Spleen (tissue), 11 donors: ENCODE data around the gene MYB. TPM values are rescaled to one million over a fixed set of nuclear protein-coding genes. Genes with fewer than 3 reads are reported as not detected.

Experiments
- DNase-seq: peaks from one replicate; pipeline ENCODE4 v3.0.0-alpha.2; 2020
- H3K27ac ChIP-seq, 8 donors: fragments of 200-600 bp; sonication (generic) in 7 of 8; 1 replicate in 4 of 8; 2 replicates in 4 of 8; pipeline versions ENCODE4 v1.5.0 to v1.8.0; 2016 to 2021; ENCODE audit warnings: inconsistent platforms in 4 of 8, mild to moderate bottlenecking in 4 of 8, moderate library complexity in 1 of 8
- H3K27me3 ChIP-seq, 7 donors: fragments of 200-600 bp; sonication (generic) in 6 of 7; replicated peaks in 1 of 7; 1 replicate in 4 of 7; 2 replicates in 3 of 7; pipeline versions ENCODE4 v1.5.0 to v1.8.0; 2016 to 2021; ENCODE audit warnings: inconsistent platforms in 3 of 7, mild to moderate bottlenecking in 1 of 7
- H3K36me3 ChIP-seq, 6 donors: fragments of 200-600 bp; sonication (generic) in 5 of 6; 1 replicate in 4 of 6; 2 replicates in 2 of 6; pipeline versions ENCODE4 v1.5.0 to v1.8.0; 2016 to 2021; ENCODE audit warnings: inconsistent platforms in 2 of 6
- H3K4me1 ChIP-seq, 6 donors: fragments of 200-600 bp; sonication (generic) in 5 of 6; 1 replicate in 3 of 6; 2 replicates in 3 of 6; pipeline versions ENCODE4 v1.5.0 to v1.8.0; 2016 to 2021; ENCODE audit warnings: inconsistent platforms in 3 of 6
- H3K4me3 ChIP-seq, 8 donors: fragments of 200-600 bp; sonication (generic) in 7 of 8; 1 replicate in 4 of 8; 2 replicates in 4 of 8; pipeline versions ENCODE4 v1.5.0 to v1.8.0; 2016 to 2021; ENCODE audit warnings: inconsistent platforms in 4 of 8, mild to moderate bottlenecking in 4 of 8, moderate library complexity in 2 of 8
- H3K9me3 ChIP-seq, 8 donors: fragments of 200-600 bp; sonication (generic) in 7 of 8; 1 replicate in 4 of 8; 2 replicates in 4 of 8; pipeline versions ENCODE4 v1.5.0 to v1.8.0; 2016 to 2021; ENCODE audit warnings: inconsistent platforms in 4 of 8
- POLR2A ChIP-seq, 3 donors: fragments of 450-650 bp; IDR thresholded peaks; one replicate each; pipeline ENCODE4 v1.5.1; 2017; ENCODE audit warnings: antibody characterized with exemption in 3 of 3, mild to moderate bottlenecking in 1 of 3
- POLR2AphosphoS5 ChIP-seq, 3 donors: sonication (generic); formaldehyde crosslinking; IDR thresholded peaks; one replicate each; pipeline ENCODE4 v1.5.1; 2017; ENCODE audit warnings: antibody characterized with exemption in 3 of 3
- WGBS, 5 donors: extraction: QIAGEN DNeasy Blood & Tissue Kit in 3 of 5; methylation state at CpG; one replicate each; pipeline versions ENCODE4 v1.1.5 to v1.1.7; 2013 to 2018; 5-methylcytosine and 5-hydroxymethylcytosine counted together
- intact Hi-C: fragments of 100-400 bp; cut with DNase I; formaldehyde crosslinking; loops from one replicate; pipeline ENCODE4 v1.15.0; 2023; ENCODE audit warnings: low total_unique reads
- polyA plus RNA-seq, 3 donors: library from polyadenylated mRNA; stranded (reverse); fragments of 200-250 nt; gene quantifications; one replicate each; pipeline ENCODE4 v1.2.1, GENCODE V29; 2013
- total RNA-seq, 7 donors: library from RNA; depleted of rRNA in 3 of 7; stranded (reverse); fragments of >200 nt in 3 of 7; fragmentation: NEBNext Ultra II Directional in 4 of 7; extraction: Animal tissue kit (Norgen Biotek cat#: 25700) in 4 of 7; gene quantifications; one replicate each; pipeline versions ENCODE4 v1.1.0 to v1.2.1, GENCODE V29; 2016 to 2021
- TF ChIP-seq, protein P1 (sequence below), 11 experiments: fragments of 200-600 bp in 7 of 11; fragments of 450-650 bp in 4 of 11; sonication (generic) in 4 of 11; IDR thresholded peaks in 8 of 11; conservative IDR thresholded peaks in 3 of 11; 1 replicate in 7 of 11; 2 replicates in 4 of 11; pipeline versions ENCODE4 v1.4.0 to v1.8.0; 2016 to 2021; ENCODE audit warnings: antibody characterized with exemption in 11 of 11, inconsistent platforms in 4 of 11, mild to moderate bottlenecking in 1 of 11
- donor health status: healthy with polysubstance abuse.
- donor health status: DM: no; HTN: no; CAD: no; lungs with moderate emphysema.
- donor health status: DM: no; HTN: no; CAD: no.
- donor health status: Bipolar disorder and iron deficiency.
- donor health status: healthy.
- donor health status: DM: no; HTN: no; CAD: no.
- donor health status: DM: yes; HTN: yes; CAD: no.

The MYB gene
- total and polyA plus RNA-seq, 10 donors, result 0.45 to 6.6 (median 1.9) TPM

DNA sequence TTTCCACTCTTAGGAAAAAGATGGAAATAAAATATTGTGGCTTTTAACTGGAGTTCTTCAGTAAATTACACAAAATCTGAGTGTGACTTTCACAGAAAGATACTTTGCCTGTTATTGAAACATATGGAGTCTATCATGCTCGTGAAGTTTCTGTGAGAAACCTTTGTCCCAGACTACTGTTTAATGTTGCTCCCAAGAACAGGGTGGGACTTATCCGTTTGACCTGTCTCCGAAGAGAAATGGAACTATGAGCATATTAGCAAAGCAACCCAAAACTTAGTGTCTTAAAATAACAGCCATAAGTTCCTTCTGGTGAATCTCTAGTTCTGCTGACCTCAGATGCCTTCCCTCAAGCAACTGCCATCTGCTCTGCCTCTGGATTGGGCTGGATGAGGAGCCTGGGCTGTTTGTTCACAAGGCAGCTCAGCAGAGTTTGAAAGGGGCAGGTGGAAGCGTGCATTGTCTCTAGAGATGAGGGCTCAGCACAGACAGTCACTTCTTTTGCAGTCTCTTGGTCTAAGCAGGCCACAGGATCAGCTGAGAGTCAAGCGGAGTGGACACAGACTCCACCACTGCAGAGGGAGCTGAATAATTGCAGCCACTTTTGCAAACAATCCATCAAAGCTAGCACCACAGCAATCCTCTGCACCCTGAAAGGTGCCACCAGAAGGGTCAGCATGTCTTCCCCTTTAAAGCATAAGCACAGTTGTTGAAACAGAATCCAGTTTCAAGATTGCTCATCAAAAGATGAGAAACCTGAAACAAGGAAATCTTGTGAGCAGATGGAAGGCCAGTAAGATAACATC, 52.8 kb downstream of the MYB start:
- no peaks in the 10 kb centered on the region for H3K36me3 ChIP-seq
- no peak overlapping the region for H3K4me3 ChIP-seq
- intact Hi-C loops, result no loop called here
- no peaks in the 10 kb centered on the region for H3K4me1 ChIP-seq
- no peak for DNase-seq
- no peaks in the 10 kb centered on the region for H3K27me3 ChIP-seq
- H3K9me3 ChIP-seq, result no peaks in the 10 kb centered on the region
- 59 to 75% (median 66%) methylated on average over 4 to 5 of the region's 5 CpGs for WGBS, 5 donors
- no peak for TF ChIP-seq POLR2A (IDR thresholded peaks at IDR 0.05)
- TF ChIP-seq POLR2AphosphoS5 (IDR thresholded peaks at IDR 0.05), result no peak
- TF ChIP-seq, protein P1, sequence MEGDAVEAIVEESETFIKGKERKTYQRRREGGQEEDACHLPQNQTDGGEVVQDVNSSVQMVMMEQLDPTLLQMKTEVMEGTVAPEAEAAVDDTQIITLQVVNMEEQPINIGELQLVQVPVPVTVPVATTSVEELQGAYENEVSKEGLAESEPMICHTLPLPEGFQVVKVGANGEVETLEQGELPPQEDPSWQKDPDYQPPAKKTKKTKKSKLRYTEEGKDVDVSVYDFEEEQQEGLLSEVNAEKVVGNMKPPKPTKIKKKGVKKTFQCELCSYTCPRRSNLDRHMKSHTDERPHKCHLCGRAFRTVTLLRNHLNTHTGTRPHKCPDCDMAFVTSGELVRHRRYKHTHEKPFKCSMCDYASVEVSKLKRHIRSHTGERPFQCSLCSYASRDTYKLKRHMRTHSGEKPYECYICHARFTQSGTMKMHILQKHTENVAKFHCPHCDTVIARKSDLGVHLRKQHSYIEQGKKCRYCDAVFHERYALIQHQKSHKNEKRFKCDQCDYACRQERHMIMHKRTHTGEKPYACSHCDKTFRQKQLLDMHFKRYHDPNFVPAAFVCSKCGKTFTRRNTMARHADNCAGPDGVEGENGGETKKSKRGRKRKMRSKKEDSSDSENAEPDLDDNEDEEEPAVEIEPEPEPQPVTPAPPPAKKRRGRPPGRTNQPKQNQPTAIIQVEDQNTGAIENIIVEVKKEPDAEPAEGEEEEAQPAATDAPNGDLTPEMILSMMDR (IDR thresholded peaks at IDR 0.05 in 8 of 11, conservative IDR thresholded peaks at IDR 0.05 in 3 of 11), result no peak
- no peak overlapping the region for H3K27ac ChIP-seq

DNA sequence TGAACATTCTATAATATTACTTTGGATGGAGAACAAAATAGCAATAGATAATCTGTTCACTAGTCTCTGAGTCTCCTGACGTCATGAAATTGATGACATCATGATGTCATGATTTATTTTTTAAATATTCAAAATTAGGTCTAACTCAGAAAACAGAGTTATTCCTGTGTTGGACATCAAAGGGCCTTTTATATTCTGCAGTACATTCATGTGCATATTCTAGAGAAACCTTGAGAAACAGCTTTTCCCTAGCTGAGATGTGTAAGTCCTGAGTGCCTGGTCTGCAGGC, 53.3 kb downstream of the MYB start:
- no peak overlapping the region for H3K27ac ChIP-seq
- no peaks in the 10 kb centered on the region for H3K4me1 ChIP-seq
- no peak overlapping the region for H3K4me3 ChIP-seq
- TF ChIP-seq, protein P1 (IDR thresholded peaks at IDR 0.05 in 8 of 11, conservative IDR thresholded peaks at IDR 0.05 in 3 of 11), result no peak
- no peak for TF ChIP-seq POLR2AphosphoS5 (IDR thresholded peaks at IDR 0.05)
- DNase-seq, result no peak
- intact Hi-C loops, result no loop called here
- 49 to 69% (median 56%) methylated on average over 1 of the region's 1 CpG for WGBS, 5 donors
- H3K27me3 ChIP-seq, result no peaks in the 10 kb centered on the region
- H3K9me3 ChIP-seq, result no peaks in the 10 kb centered on the region
- H3K36me3 ChIP-seq, result no peaks in the 10 kb centered on the region

DNA sequence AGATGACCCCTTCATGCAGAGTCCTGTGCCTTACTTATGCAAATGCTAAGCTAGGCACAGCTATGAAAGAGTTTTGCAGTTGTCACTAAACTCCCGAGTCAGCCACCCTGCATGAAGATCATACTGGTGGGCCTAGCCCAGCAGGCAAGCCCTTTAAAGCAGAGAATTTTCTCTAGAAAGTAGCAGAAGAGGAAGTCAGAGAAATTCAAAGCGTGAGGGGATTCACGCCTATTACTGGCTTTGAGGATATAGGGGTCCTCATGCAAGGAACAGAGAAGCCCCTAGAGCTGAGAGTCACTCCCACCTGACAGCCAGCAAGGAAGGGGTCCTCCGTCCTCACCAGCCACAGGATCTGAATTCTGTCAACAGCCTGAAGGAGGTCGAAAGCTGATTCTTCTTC, 54.6 kb downstream of the MYB start:
- whole genome bisulfite sequencing, 5 donors, result 66 to 78% (median 73%) methylated on average over 5 of the region's 5 CpGs
- Histone ChIP-seq H3K4me1 (no peaks in the 10 kb centered on the region), H3K4me3 (no peak overlapping the region), H3K27me3 (no peaks in the 10 kb centered on the region), H3K9me3 (no peaks in the 10 kb centered on the region), H3K36me3 (no peaks in the 10 kb centered on the region), H3K27ac (no peak overlapping the region)
- TF ChIP-seq POLR2AphosphoS5 (IDR thresholded peaks at IDR 0.05) (no peak), POLR2A (IDR thresholded peaks at IDR 0.05) (no peak)
- TF ChIP-seq, protein P1 (IDR thresholded peaks at IDR 0.05 in 8 of 11, conservative IDR thresholded peaks at IDR 0.05 in 3 of 11), result no peak
- no peak for DNase-seq
- intact Hi-C loops, result no loop called here

DNA sequence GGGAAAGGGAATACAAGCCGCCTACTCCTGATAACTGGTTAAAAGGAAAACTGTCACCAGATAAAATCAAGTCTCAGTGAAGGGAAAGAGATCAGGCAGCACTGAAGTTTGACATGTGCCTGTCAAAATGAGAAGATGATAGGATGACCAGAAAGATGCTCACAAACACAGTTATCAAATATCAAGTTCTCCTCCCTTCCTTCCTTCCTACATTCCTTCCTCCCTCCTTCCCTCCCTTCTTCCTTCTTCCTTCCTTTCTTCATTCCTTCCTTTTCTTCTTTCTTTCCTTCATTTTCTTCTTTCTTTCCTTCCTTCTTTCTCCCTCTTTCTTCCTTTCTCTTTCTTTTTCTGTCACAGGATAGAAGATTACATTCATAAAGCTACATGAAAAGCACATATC, 55.2 kb downstream of the MYB start:
- no peaks in the 10 kb centered on the region for H3K9me3 ChIP-seq
- no peak for TF ChIP-seq POLR2A (IDR thresholded peaks at IDR 0.05)
- no peak for TF ChIP-seq POLR2AphosphoS5 (IDR thresholded peaks at IDR 0.05)
- TF ChIP-seq, protein P1 (IDR thresholded peaks at IDR 0.05 in 8 of 11, conservative IDR thresholded peaks at IDR 0.05 in 3 of 11), result no peak
- no peak overlapping the region for H3K4me3 ChIP-seq
- intact Hi-C loops, result no loop called here
- DNase-seq, result no peak
- WGBS, 5 donors, result 79 to 96% (median 88%) methylated on average over 1 of the region's 1 CpG
- no peaks in the 10 kb centered on the region for H3K4me1 ChIP-seq
- no peak overlapping the region for H3K27ac ChIP-seq
- H3K27me3 ChIP-seq, result no peaks in the 10 kb centered on the region
- H3K36me3 ChIP-seq, result no peaks in the 10 kb centered on the region
